ENCODE data around the gene PARD6A. TPM values are rescaled to one million over a fixed set of nuclear protein-coding genes. Genes with fewer than 3 reads are reported as not detected.

Gene PARD6A
- total RNA-seq, 1 experiment from 2014 or later = 9.5 TPM

DNA sequence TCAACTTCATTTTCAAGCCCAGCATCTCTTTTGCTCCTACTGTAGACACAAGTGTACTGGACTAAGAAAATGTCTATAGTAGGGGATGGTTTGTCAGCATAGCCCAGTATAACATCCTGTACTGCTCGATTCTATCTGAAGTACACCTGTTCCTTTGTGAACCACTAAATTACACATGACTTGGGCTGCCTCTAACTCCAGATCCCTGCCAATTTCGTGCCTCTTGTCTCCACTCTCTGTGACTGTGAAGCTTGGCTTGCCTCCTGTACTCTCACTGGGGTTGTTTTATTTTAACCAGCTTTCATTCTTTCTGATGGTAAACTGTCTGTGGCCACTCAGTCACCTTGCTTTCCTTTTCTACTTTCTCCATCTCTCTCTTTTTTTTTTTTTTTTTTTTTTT, 33.9 kb downstream of the PARD6A start:
- Mint-ChIP-seq H3K4me1 (ENCODE audit: low read depth, unreplicated experiment) (peaks cover 13% of the 10 kb centered on the region), H3K4me3 (ENCODE audit: low read depth, unreplicated experiment) (no peak overlapping the region), H3K27me3 (ENCODE audit: unreplicated experiment) (no peaks in the 10 kb centered on the region), H3K36me3 (ENCODE audit: insufficient read depth, unreplicated experiment) (no peaks in the 10 kb centered on the region), H3K27ac (ENCODE audit: unreplicated experiment) (no peak overlapping the region), H3K9me3 (ENCODE audit: low read depth, unreplicated experiment) (peaks cover 3% of the 10 kb centered on the region)
- CTCF ChIA-PET = no interaction called here
- TF ChIP-seq, protein P1, sequence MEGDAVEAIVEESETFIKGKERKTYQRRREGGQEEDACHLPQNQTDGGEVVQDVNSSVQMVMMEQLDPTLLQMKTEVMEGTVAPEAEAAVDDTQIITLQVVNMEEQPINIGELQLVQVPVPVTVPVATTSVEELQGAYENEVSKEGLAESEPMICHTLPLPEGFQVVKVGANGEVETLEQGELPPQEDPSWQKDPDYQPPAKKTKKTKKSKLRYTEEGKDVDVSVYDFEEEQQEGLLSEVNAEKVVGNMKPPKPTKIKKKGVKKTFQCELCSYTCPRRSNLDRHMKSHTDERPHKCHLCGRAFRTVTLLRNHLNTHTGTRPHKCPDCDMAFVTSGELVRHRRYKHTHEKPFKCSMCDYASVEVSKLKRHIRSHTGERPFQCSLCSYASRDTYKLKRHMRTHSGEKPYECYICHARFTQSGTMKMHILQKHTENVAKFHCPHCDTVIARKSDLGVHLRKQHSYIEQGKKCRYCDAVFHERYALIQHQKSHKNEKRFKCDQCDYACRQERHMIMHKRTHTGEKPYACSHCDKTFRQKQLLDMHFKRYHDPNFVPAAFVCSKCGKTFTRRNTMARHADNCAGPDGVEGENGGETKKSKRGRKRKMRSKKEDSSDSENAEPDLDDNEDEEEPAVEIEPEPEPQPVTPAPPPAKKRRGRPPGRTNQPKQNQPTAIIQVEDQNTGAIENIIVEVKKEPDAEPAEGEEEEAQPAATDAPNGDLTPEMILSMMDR (IDR thresholded peaks at IDR 0.05; ENCODE audit: unreplicated experiment) = no peak
- intact Hi-C loops (cut with micrococcal nuclease; ENCODE audit: unreplicated experiment) = no loop called here
- no TSS peak for BruUV-seq (replicated peaks)
- DNase-seq = no peak

DNA sequence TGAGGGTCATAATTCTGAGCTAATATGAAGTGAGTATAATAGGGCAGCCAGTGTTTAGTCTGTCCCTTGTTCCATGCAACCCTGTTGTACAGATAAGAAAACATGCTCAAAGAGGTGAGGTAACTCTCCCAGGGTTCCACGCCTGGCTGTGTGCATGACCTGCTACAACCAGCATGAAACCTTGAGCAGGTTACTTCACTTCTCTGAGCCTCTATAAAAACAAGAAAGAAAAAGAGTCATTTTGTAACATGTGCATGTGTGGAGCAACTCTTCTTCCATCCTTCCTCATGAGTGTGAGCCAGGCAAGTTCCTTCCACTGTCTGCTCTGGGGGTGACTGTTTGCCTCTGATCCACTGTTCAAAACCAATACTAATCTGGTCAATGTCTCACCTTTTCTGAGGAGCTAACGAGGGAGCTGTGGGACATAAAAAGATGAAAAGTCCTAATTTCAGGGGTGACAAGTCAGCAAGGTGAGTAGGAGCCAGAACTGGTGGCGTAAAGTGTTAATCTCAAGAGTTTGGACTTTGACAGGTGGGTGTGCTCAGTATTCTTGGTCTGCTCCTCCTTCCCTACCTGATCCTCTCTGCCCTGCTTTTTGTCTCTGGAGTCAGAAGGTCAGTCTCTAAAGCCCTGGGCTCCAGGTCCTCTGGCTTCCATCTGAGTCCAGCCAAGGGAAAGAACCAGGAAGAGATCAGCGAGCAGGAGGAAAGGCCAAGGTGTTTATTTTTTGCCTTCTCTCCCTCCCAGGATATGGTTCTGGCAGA, 36.8 kb downstream of the PARD6A start:
- H3K9me3 Mint-ChIP-seq (ENCODE audit: low read depth, unreplicated experiment) = peaks cover 3% of the 10 kb centered on the region
- no TSS peak for BruUV-seq (replicated peaks)
- H3K4me1 Mint-ChIP-seq (ENCODE audit: low read depth, unreplicated experiment) = peaks cover 13% of the 10 kb centered on the region
- H3K27me3 Mint-ChIP-seq (ENCODE audit: unreplicated experiment) = no peaks in the 10 kb centered on the region
- CTCF ChIA-PET = interaction anchor here (0.6 to 1.2 kb wide), 2 partner anchors 9 to 53 kb away, joined by 3 to 5 read pairs; no protein-coding TSS in a partner anchor
- no peak overlapping the region for H3K27ac Mint-ChIP-seq (ENCODE audit: unreplicated experiment)
- H3K36me3 Mint-ChIP-seq (ENCODE audit: insufficient read depth, unreplicated experiment) = no peaks in the 10 kb centered on the region
- TF ChIP-seq, protein P1 (IDR thresholded peaks at IDR 0.05; ENCODE audit: unreplicated experiment) = no peak
- DNase-seq = no peak
- intact Hi-C loops (cut with micrococcal nuclease; ENCODE audit: unreplicated experiment) = no loop called here
- no peak overlapping the region for H3K4me3 Mint-ChIP-seq (ENCODE audit: low read depth, unreplicated experiment)

DNA sequence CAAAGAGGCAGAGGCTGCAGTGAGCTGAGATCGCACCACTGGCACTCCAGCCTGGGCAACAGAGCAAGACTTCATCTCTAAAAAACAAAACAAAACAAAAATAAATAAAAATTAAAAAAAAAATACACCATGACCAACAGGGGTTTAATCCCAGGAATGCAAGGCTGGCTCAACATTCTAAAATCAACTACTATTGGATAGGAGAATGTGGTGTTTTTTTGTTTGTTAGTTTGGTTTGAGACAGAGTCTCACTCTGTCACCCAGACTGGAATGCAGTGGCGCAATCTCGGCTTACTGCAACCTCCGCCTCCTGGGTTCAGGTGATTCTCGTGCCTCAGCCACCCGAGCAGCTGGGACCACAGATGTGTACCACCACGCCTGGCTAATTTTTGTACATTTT, 38.5 kb downstream of the PARD6A start:
- Mint-ChIP-seq H3K4me3 (ENCODE audit: low read depth, unreplicated experiment) (no peak overlapping the region), H3K36me3 (ENCODE audit: insufficient read depth, unreplicated experiment) (no peaks in the 10 kb centered on the region), H3K9me3 (ENCODE audit: low read depth, unreplicated experiment) (peaks cover 3% of the 10 kb centered on the region), H3K4me1 (ENCODE audit: low read depth, unreplicated experiment) (peaks cover 13% of the 10 kb centered on the region), H3K27ac (ENCODE audit: unreplicated experiment) (no peak overlapping the region), H3K27me3 (ENCODE audit: unreplicated experiment) (no peaks in the 10 kb centered on the region)
- intact Hi-C loops (cut with micrococcal nuclease; ENCODE audit: unreplicated experiment) = no loop called here
- no peak for DNase-seq
- TF ChIP-seq, protein P1 (IDR thresholded peaks at IDR 0.05; ENCODE audit: unreplicated experiment) = no peak
- CTCF ChIA-PET = no interaction called here
- BruUV-seq (replicated peaks) = no TSS peak

DNA sequence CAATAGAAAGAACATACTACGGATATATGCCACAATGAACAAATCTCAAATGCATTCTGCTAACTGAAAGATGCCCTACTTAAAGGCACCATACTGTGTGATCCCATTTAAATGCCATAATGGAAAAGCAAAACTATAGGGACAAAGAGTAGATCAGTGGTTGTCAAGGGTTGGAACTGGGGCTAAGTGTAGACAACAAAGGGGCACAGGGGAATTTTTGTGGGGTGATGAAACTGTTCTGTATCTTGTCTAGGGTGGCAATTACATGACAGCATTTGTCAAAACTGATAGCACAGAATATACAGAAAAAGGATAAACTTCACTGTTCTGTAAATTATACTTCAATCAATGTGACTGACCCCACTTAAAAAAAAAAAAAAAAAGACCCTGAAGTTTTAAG, 40.7 kb downstream of the PARD6A start:
- H3K27me3 Mint-ChIP-seq (ENCODE audit: unreplicated experiment) = no peaks in the 10 kb centered on the region
- intact Hi-C loops (cut with micrococcal nuclease; ENCODE audit: unreplicated experiment) = no loop called here
- H3K36me3 Mint-ChIP-seq (ENCODE audit: insufficient read depth, unreplicated experiment) = no peaks in the 10 kb centered on the region
- no TSS peak for BruUV-seq (replicated peaks)
- peaks cover 3% of the 10 kb centered on the region for H3K9me3 Mint-ChIP-seq (ENCODE audit: low read depth, unreplicated experiment)
- CTCF ChIA-PET = no interaction called here
- TF ChIP-seq, protein P1 (IDR thresholded peaks at IDR 0.05; ENCODE audit: unreplicated experiment) = no peak
- H3K4me3 Mint-ChIP-seq (ENCODE audit: low read depth, unreplicated experiment) = no peak overlapping the region
- DNase-seq = no peak
- peaks cover 13% of the 10 kb centered on the region for H3K4me1 Mint-ChIP-seq (ENCODE audit: low read depth, unreplicated experiment)
- H3K27ac Mint-ChIP-seq (ENCODE audit: unreplicated experiment) = no peak overlapping the region
